ENCODE data around the gene ZNF407. TPM values are rescaled to one million over a fixed set of nuclear protein-coding genes. Genes with fewer than 3 reads are reported as not detected.
A peak's percentile ranks its signal among the peaks of the same experiment; 100 is the strongest.

Gene ZNF407
- total and polyA plus RNA-seq, 8 donors: 2.1 to 49.0 (median 14.6) TPM

DNA sequence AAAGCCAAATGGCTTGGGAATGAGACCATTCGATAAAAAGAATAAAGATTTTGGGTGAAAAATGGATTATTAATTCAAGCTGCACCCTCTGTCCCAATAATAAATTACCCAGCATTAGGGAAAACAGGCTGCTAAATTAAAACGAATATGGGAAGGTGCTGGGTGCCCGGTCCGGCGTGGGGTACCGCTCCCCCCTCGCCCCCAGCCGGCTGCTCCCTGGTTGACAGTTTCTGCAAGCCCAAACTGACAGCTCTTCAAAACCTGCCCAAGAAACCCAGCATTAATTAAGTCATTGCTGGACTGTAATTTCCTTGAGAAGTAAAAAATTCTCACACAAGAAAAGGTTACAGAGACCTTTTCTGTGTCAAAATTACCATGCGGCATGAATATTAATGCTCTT lies 512.6 kb downstream of the ZNF407 start:
- intact Hi-C loops (cut with DNase I; ENCODE audit: low total_unique reads): no loop called here
- Histone ChIP-seq H3K27me3 (no peaks in the 10 kb centered on the region), H3K27ac (no peak overlapping the region), H3K36me3 (no peaks in the 10 kb centered on the region), H3K4me1 (no peaks in the 10 kb centered on the region), H3K4me3 (no peak overlapping the region), H3K9me3 (no peaks in the 10 kb centered on the region)
- WGBS, 5 donors: 85 to 95% (median 90%) methylated on average over 9 of the region's 9 CpGs
- no peak for DNase-seq
- no peak for TF ChIP-seq POLR2AphosphoS5 (IDR thresholded peaks at IDR 0.05)
- no peak for TF ChIP-seq EP300 (IDR thresholded peaks at IDR 0.05)
- no peak for TF ChIP-seq POLR2A (IDR thresholded peaks at IDR 0.05)
- TF ChIP-seq, protein P1, sequence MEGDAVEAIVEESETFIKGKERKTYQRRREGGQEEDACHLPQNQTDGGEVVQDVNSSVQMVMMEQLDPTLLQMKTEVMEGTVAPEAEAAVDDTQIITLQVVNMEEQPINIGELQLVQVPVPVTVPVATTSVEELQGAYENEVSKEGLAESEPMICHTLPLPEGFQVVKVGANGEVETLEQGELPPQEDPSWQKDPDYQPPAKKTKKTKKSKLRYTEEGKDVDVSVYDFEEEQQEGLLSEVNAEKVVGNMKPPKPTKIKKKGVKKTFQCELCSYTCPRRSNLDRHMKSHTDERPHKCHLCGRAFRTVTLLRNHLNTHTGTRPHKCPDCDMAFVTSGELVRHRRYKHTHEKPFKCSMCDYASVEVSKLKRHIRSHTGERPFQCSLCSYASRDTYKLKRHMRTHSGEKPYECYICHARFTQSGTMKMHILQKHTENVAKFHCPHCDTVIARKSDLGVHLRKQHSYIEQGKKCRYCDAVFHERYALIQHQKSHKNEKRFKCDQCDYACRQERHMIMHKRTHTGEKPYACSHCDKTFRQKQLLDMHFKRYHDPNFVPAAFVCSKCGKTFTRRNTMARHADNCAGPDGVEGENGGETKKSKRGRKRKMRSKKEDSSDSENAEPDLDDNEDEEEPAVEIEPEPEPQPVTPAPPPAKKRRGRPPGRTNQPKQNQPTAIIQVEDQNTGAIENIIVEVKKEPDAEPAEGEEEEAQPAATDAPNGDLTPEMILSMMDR (IDR thresholded peaks at IDR 0.05): no peak

DNA sequence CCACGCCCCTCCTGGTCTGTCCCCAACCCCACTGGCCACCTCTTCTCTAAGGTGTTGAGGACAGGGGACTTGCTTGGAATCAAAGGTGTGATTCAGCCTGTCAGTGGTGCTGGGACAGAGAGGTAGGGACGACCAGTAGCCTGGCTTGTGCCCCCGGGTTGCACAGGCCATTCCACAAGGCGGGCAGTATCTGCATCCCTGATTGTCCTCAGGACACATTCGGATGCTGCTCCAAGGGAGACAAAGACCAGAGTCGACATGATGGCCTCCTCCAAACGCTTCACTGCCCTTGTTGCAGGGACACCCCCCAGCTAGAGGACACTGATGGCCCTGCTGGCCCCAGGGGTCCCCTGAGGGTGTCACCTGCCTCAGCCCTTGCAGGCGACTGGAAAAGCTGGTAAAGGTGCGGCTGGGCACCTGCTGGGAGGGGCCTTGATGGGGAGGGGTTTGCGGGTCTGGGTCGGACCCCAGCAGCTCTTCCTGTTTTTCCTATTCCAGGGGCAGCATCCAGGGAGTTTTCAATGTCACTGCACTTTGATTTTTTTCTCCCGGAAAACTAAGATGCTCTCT lies 513.3 kb downstream of the ZNF407 start:
- DNase-seq: no peak
- intact Hi-C loops (cut with DNase I; ENCODE audit: low total_unique reads): no loop called here
- no peak overlapping the region for H3K27ac ChIP-seq
- H3K4me1 ChIP-seq: no peaks in the 10 kb centered on the region
- H3K9me3 ChIP-seq: no peaks in the 10 kb centered on the region
- H3K27me3 ChIP-seq: no peaks in the 10 kb centered on the region
- WGBS, 5 donors: 72 to 79% (median 73%) methylated on average over 11 to 12 of the region's 12 CpGs
- TF ChIP-seq EP300 (IDR thresholded peaks at IDR 0.05) (no peak), POLR2A (IDR thresholded peaks at IDR 0.05) (no peak), POLR2AphosphoS5 (IDR thresholded peaks at IDR 0.05) (no peak)
- TF ChIP-seq, protein P1 (IDR thresholded peaks at IDR 0.05): no peak
- no peak overlapping the region for H3K4me3 ChIP-seq
- H3K36me3 ChIP-seq: no peaks in the 10 kb centered on the region

DNA sequence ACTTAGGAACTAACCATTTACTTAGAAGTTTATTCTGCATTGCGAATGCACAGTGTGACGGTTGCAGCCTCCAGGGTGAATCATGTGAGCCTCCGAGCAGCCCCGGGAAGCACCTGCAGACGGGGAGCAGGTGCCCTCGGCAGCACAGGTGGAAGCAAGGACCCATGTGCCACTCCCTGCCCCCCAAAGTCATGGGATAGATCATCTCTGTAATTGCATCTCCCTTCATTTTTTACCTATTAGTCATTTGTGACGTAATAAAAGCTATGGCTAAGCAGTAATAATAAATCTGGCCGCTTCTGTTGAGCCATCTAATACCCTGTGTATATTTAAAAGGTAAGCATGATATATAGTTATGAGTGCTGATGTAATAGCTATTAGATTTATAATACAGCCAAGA lies 514.1 kb downstream of the ZNF407 start:
- Histone ChIP-seq H3K27ac (peak overlapping the region in 1 of 5 donors; percentile 73), H3K4me1 (no peaks in the 10 kb centered on the region), H3K9me3 (no peaks in the 10 kb centered on the region), H3K36me3 (no peaks in the 10 kb centered on the region), H3K4me3 (no peak overlapping the region), H3K27me3 (no peaks in the 10 kb centered on the region)
- intact Hi-C loops (cut with DNase I; ENCODE audit: low total_unique reads): no loop called here
- TF ChIP-seq, protein P1 (IDR thresholded peaks at IDR 0.05): no peak
- TF ChIP-seq POLR2AphosphoS5 (IDR thresholded peaks at IDR 0.05) (no peak), EP300 (IDR thresholded peaks at IDR 0.05) (no peak)
- 60 to 79% (median 76%) methylated on average over 6 to 8 of the region's 8 CpGs for WGBS, 5 donors
- DNase-seq: no peak

DNA sequence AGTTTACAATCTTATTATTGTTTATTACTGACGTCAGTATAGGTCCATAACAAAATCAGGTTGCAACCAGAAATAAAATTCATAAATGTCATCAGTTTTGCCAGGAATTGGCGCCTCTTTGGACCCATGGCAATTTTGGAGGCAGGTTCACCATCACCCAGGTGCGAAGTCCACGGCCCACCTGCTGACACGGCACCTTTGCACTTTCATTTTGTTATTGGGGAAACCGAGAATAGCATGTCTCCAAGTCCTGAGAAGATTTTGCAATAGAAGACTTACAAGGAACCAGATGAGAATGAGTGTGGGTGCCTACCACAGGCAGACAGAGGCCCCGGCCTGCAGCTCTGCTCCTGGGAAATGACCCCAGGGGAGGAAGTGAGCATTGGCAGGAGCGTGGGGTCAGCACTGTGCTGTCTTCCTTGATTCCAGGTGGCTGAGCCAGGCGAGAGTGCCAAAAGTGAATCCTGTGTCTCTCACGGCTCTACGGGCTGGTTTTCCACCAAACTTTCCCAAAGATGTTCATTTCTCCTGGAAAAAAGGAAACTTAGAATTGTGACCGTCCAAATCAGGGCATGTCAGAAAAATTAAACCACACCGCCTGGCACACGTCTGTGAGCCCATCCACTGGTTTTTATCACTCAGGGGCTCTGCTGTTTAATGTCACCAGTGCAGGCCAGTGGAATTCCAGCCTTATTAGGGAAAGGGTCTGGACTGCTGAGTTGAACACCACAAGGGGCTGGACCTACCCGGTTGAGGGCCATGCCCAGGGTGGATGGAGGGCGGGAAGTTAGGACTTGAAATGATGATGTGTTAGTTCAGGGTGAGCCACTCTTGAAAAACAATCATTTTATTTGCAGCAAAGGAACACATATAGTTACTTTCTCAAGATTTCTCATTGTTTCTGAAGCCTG lies 514.8 kb downstream of the ZNF407 start:
- whole genome bisulfite sequencing, 5 donors: 84 to 87% (median 86%) methylated on average over 16 of the region's 16 CpGs
- no peak overlapping the region for H3K4me3 ChIP-seq
- intact Hi-C loops (cut with DNase I; ENCODE audit: low total_unique reads): no loop called here
- no peaks in the 10 kb centered on the region for H3K36me3 ChIP-seq
- H3K9me3 ChIP-seq: no peaks in the 10 kb centered on the region
- peak overlapping the region in 1 of 5 donors; percentile 73 for H3K27ac ChIP-seq
- H3K27me3 ChIP-seq: no peaks in the 10 kb centered on the region
- no peaks in the 10 kb centered on the region for H3K4me1 ChIP-seq
- DNase-seq: peak in 1 of 2 donors; percentile 51
- TF ChIP-seq, protein P1 (IDR thresholded peaks at IDR 0.05): no peak
- no peak for TF ChIP-seq EP300 (IDR thresholded peaks at IDR 0.05)
- TF ChIP-seq POLR2A (IDR thresholded peaks at IDR 0.05): no peak
- no peak for TF ChIP-seq POLR2AphosphoS5 (IDR thresholded peaks at IDR 0.05)

All from stomach (tissue), 9 donors.